ENCODE measurements around the gene COL4A1.

- no peak for TF ChIP-seq CTCF (conservative IDR thresholded peaks at IDR 0.05; ENCODE audit: low read length)
- TF ChIP-seq EZH2phosphoT487 (IDR thresholded peaks at IDR 0.05; ENCODE audit: borderline replicate concordance), result no peak
Measured at GRCh38 chr13:110277357-110277975, 29.5 kb downstream of the COL4A1 start.

Data from Loucy (cell line).